K562 (cell line): ENCODE measurements around the gene TIMM44. TPM values are rescaled to one million over a fixed set of nuclear protein-coding genes. Genes with fewer than 3 reads are reported as not detected.
A peak's percentile ranks its signal among the peaks of the same experiment; 100 is the strongest.

ENCODE experiments used
- AFF4 ChIP-seq: sonication (generic); formaldehyde crosslinking; IDR thresholded peaks from 2 replicates; pipeline ENCODE4 v1.8.0; 2023; ENCODE audit warnings: mild to moderate bottlenecking, missing genetic modification reagents
- CBFA2T2 ChIP-seq: fragments of 450-650 bp; conservative IDR thresholded peaks from 2 replicates; pipeline ENCODE4 v1.6.1; 2017; ENCODE audit warnings: mild to moderate bottlenecking
- CBX5 ChIP-seq: IDR thresholded peaks from 2 replicates; pipeline ENCODE4 v1.6.1; 2014; ENCODE audit warnings: low read depth, borderline replicate concordance
- CSDE1 ChIP-seq, 2 experiments: fragments of 450-650 bp; IDR thresholded peaks; 2 replicates each; pipeline ENCODE4 v1.6.1; 2016; ENCODE audit warnings: mild to moderate bottlenecking in 1 of 2
- EGR1 ChIP-seq: fragments of 450-650 bp; conservative IDR thresholded peaks from 2 replicates; pipeline ENCODE4 v1.6.1; 2017; ENCODE audit warnings: mild to moderate bottlenecking
- FUS ChIP-seq: fragments of 200-400 bp; formaldehyde crosslinking; optimal IDR thresholded peaks from 2 replicates; pipeline ENCODE3; 2017; ENCODE audit warnings: low read depth, low read length
- HIVEP1 ChIP-seq: fragments of 250-450 bp; sonication (Bioruptor Pico); IDR thresholded peaks from 2 replicates; pipeline ENCODE4 v1.4.0; 2020; ENCODE audit warnings: mild to moderate bottlenecking
- LARP7 ChIP-seq: fragments of 450-650 bp; IDR thresholded peaks from 2 replicates; pipeline ENCODE4 v1.6.1; 2016
- MEF2D ChIP-seq: conservative IDR thresholded peaks from 2 replicates; pipeline ENCODE4 v1.6.1; 2016; ENCODE audit warnings: low read depth, missing genetic modification characterization, missing compliant biosample characterization
- MTA1 ChIP-seq: fragments of 450-650 bp; IDR thresholded peaks from 2 replicates; pipeline ENCODE4 v1.6.1; 2017; ENCODE audit warnings: borderline replicate concordance
- PHF8 ChIP-seq: fragments of 200-600 bp; sonication (generic); IDR thresholded peaks from 2 replicates; pipeline ENCODE4 v1.6.1; 2012; ENCODE audit warnings: mixed run types, mild to moderate bottlenecking, inconsistent platforms, low read length, moderate library complexity, borderline replicate concordance
- RCOR1 ChIP-seq, 2 experiments: IDR thresholded peaks; 2 replicates each; pipeline ENCODE4 v1.6.1; 2012; ENCODE audit warnings: low read depth in 2 of 2, low read length in 2 of 2, borderline replicate concordance in 1 of 2, improper control_type of control experiment in 1 of 2
- RFX7 ChIP-seq: fragments of 250-450 bp; sonication (Bioruptor Pico); IDR thresholded peaks from 2 replicates; pipeline ENCODE4 v1.5.1; 2021; ENCODE audit warnings: mild to moderate bottlenecking
- SAFB2 ChIP-seq: fragments of 200-400 bp; formaldehyde crosslinking; IDR thresholded peaks from 2 replicates; pipeline ENCODE4 v1.6.1; 2018; ENCODE audit warnings: borderline replicate concordance, low read length, low read depth, moderate library complexity; ENCODE audit not compliant: severe bottlenecking
- SIRT6 ChIP-seq: IDR thresholded peaks from one replicate; pipeline ENCODE4 v1.6.1; 2012; ENCODE audit warnings: low read depth, mild to moderate bottlenecking, control low read depth, inconsistent platforms, low read length, moderate library complexity
- SP1 ChIP-seq: sonication (generic); formaldehyde crosslinking; IDR thresholded peaks from 2 replicates; pipeline ENCODE4 v1.8.1; 2022; ENCODE audit warnings: mild to moderate bottlenecking, missing genetic modification reagents
- SRF ChIP-seq, 2 experiments: fragments of 250-450, 450-650 bp in 1 of 2; sonication (Bioruptor Pico) in 1 of 2; sonication (generic) in 1 of 2; formaldehyde crosslinking; IDR thresholded peaks; 2 replicates each; pipeline versions ENCODE4 v1.5.0 to v1.5.1; 2020 to 2022; ENCODE audit warnings: mild to moderate bottlenecking in 1 of 2, missing genetic modification reagents in 1 of 2
- TAF1 ChIP-seq: IDR thresholded peaks from 2 replicates; pipeline ENCODE4 v1.6.1; 2011; ENCODE audit warnings: mild to moderate bottlenecking, low read length, moderate library complexity; ENCODE audit not compliant: insufficient read depth, control insufficient read depth, severe bottlenecking; ENCODE audit errors: extremely low read depth
- ZBTB7A ChIP-seq: IDR thresholded peaks from 2 replicates; pipeline ENCODE4 v1.6.1; 2011; ENCODE audit warnings: low read depth, mild to moderate bottlenecking, low read length, moderate library complexity, borderline replicate concordance; ENCODE audit not compliant: control insufficient read depth
- ZNF280A ChIP-seq: fragments of 450-650 bp; IDR thresholded peaks from 2 replicates; pipeline ENCODE4 v1.6.1; 2018; ENCODE audit warnings: mild to moderate bottlenecking, low read depth; ENCODE audit not compliant: partially characterized antibody
- polyA plus RNA-seq, 8 experiments: library from polyadenylated mRNA; depleted of rRNA in 4 of 8; stranded (reverse) in 5 of 8; unstranded in 3 of 8; fragments of >200 nt; fragmentation: Nextera tagmentation in 2 of 8; fragmentation: Illumina TruSeq in 1 of 8; extraction: Ambion mirVana in 2 of 8; extraction: Trizol in 1 of 8; gene quantifications; 2 replicates each; pipeline versions ENCODE4 v1.2.1 to v1.2.3, GENCODE V29; 2011 to 2014; ENCODE audit warnings: inconsistent platforms in 1 of 8, missing spikeins in 1 of 8
- total RNA-seq, 7 experiments: library from RNA; depleted of rRNA in 6 of 7; stranded (reverse); fragments of >200 nt in 6 of 7; fragmentation: Illumina TruSeq in 2 of 7; extraction: Trizol in 2 of 7; gene quantifications; 2 replicates each; pipeline versions ENCODE4 v1.2.1 to v1.2.3, GENCODE V29; 2011 to 2021; ENCODE audit warnings: low replicate concordance in 1 of 7
- TF ChIP-seq, protein P1 (sequence below): sonication (generic); formaldehyde crosslinking; IDR thresholded peaks from 2 replicates; pipeline ENCODE4 v1.8.1; 2023; ENCODE audit warnings: mild to moderate bottlenecking, missing genetic modification reagents

Gene TIMM44
- total and polyA plus RNA-seq, 9 of the 15 experiments (the other 6 are each of a cell fraction or from before 2014, with no cell fraction given) = 10.3 to 231 (median 89.3) TPM

DNA sequence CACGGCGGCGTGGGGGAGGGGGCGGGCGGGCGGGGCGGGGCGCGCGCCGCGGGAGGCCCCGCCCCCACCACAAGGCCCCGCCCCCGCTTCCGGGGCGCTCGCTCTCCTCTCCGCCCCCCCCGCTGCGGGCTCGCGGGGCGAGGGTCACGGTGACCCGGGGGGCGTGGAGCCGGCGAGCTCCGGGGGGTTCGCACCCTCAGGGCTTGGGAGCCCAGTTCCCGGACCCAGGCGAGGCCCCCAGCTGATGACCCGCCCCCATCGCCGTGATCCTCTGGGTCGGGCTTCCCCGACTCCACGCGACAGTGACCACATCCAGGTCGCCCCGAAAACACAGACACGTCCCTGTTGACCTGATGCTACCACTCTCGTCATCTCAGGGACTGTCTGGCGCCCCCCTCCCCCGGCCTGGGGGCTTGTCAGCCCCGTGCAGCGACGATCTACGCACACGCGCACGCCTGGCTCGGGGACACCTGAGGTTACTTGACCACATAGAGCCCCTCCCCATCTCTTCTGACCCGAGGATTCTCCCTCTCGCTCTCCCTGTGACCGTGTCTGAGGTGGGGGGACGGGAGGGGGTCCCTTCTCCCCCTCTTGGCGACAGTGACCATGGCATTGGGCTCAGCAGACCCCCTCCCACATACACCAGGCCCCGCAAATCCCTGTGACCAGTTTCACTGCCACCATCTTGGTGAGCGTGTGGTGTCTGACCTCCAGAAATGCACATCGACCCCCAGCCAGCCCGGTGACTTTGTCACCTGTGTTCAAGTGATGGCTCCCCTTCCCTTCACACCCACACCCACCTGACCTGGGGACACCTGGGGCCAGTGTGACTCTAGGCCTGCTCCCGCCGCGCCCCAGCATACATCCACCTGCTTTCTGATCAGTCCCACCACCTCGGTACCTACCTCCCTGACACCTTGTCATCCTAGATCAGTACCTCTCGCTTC is 39.1 kb downstream of the TIMM44 start (continued):
- TF ChIP-seq SAFB2 = no peak
- no peak for TF ChIP-seq SP1 (CRISPR knock-in tag)
- TF ChIP-seq ZNF280A = no peak
- no peak for TF ChIP-seq SRF (CRISPR knock-in tag; IDR thresholded peaks at IDR 0.05)
- no peak for TF ChIP-seq HIVEP1
- no peak for TF ChIP-seq CSDE1 (IDR thresholded peaks at IDR 0.05)
- TF ChIP-seq RCOR1 (IDR thresholded peaks at IDR 0.05; ENCODE audit: borderline replicate concordance in 1 of 2, low read depth in 2 of 2, low read length in 2 of 2) = no peak
- no peak for TF ChIP-seq MTA1
- TF ChIP-seq, protein P1, sequence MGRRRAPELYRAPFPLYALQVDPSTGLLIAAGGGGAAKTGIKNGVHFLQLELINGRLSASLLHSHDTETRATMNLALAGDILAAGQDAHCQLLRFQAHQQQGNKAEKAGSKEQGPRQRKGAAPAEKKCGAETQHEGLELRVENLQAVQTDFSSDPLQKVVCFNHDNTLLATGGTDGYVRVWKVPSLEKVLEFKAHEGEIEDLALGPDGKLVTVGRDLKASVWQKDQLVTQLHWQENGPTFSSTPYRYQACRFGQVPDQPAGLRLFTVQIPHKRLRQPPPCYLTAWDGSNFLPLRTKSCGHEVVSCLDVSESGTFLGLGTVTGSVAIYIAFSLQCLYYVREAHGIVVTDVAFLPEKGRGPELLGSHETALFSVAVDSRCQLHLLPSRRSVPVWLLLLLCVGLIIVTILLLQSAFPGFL (CRISPR knock-in tag) = no peak
- no peak for TF ChIP-seq SIRT6
- no peak for TF ChIP-seq MEF2D (tag)
- no peak for TF ChIP-seq CBX5
- peak; percentile 46; the same call in 1 of the 2 replicates for TF ChIP-seq PHF8
- peak; percentile 7 for TF ChIP-seq TAF1
- peak; percentile 39; the same call in 1 of the 2 replicates for TF ChIP-seq EGR1
- no peak for TF ChIP-seq LARP7
- TF ChIP-seq AFF4 (CRISPR knock-in tag) = peak; percentile 74; the same call in 1 of the 2 replicates
- peak; percentile 90 for TF ChIP-seq ZBTB7A
- TF ChIP-seq CBFA2T2 = no peak
- no peak for TF ChIP-seq RFX7 (CRISPR knock-in tag)
- no peak for TF ChIP-seq FUS
